ENCODE results near the gene WDR90. TPM values are rescaled to one million over a fixed set of nuclear protein-coding genes. Genes with fewer than 3 reads are reported as not detected.

The WDR90 gene
- polyA plus RNA-seq, 3 donors: 12.1 to 14.8 (median 13.7) TPM

DNA sequence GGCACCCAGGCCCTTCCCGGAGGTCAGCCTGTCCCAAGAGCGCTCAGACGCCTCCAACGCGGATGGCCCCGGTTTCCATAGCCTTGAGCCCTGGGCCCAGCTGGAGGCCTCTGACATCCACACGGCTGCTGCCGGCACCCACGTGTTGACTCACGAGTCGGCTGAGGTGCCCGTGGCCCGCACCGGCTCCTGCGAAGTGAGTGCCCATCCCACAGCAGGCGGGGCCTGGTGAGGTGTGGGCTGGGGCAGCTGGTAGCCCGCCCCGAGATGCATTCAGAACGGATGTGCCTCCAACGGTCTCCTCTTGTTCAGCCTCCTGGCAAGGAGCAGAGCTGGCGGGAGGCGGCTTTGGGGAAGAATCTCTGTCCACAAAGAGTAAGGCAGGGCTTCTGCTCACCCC lies 2.7 kb downstream of the WDR90 start:
- WGBS, 3 donors: 88 to 91% (median 90%) methylated on average over 21 to 22 of the region's 22 CpGs
- H3K27ac ChIP-seq (ENCODE audit: low read depth, low read length): no peak overlapping the region

- H3K27ac ChIP-seq (ENCODE audit: low read depth, low read length): no peak overlapping the region
- WGBS, 3 donors: 86 to 88% (median 88%) methylated on average over 28 of the region's 28 CpGs
These were observed 3.5 kb downstream of the WDR90 start for GRCh38 chr16:652454-653305.

GRCh38 chr16:654034-654433 lies 4.9 kb downstream of the WDR90 start:
- WGBS, 3 donors: 92 to 94% (median 93%) methylated on average over 11 to 12 of the region's 12 CpGs
- no peak overlapping the region for H3K27ac ChIP-seq (ENCODE audit: low read depth, low read length)

DNA sequence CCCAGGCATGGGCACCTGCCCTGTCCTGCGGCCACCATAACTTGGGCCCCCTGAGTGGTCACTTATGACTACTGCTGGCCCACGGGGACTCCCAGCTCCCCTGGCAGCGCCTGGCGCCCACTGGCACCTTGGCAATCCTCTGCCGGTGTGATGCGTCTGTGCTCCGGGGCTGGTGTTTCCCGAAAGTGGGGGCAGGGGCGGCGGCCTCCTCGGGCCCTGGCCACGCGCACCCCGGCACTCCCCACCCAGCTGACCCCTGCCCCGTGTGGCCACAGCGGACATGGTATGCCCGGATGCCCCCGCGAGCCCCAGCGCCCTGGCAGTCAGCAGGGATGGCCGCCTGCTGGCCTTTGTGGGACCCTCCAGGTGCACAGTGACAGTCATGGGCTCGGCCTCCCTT lies 8.3 kb downstream of the WDR90 start:
- H3K27ac ChIP-seq (ENCODE audit: low read depth, low read length): no peak overlapping the region
- 92 to 96% (median 95%) methylated on average over 17 to 22 of the region's 22 CpGs for WGBS, 3 donors

DNA sequence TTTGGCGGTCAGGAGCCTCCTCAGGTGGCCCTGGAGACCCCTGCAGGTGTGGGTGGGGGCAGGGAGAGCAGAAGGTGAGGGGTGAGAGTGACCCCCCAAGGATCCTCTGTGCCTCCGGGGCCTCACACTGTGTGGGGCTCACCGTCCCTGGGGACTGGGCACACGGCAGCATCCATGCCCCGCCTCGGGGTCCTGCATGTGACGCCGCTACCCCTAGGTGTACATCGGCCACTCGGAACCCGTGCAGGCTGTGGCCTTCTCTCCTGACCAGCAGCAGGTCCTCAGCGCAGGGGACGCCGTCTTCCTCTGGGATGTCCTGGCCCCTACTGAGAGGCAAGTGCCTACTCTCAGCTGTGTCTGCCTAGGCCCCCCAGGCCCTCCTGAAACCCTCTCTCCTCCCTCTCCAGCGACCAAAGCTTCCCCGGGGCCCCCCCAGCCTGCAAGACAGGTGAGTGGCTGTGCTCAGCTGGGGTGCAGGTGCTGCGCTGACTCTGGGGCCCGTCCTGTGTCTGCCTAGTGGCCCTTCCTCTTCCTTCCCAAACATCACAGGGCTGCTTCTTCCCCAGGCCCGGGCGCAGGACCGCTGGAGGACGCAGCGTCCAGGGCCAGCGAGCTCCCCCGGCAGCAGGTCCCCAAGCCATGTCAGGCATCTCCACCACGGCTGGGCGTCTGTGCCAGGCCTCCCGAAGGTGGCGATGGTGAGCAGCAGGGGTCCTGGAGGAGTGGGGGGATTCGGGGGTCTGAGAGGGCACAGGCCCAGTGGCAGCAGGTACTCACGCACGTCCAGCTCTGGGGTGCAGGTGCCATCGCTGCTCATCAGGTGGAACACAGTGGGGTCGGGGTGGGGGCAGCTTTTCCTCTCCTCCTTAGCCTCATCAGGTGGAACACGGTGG lies 9.8 kb downstream of the WDR90 start:
- WGBS, 3 donors: 91 to 95% (median 94%) methylated on average over 29 to 35 of the region's 35 CpGs
- no peak overlapping the region for H3K27ac ChIP-seq (ENCODE audit: low read depth, low read length)

DNA sequence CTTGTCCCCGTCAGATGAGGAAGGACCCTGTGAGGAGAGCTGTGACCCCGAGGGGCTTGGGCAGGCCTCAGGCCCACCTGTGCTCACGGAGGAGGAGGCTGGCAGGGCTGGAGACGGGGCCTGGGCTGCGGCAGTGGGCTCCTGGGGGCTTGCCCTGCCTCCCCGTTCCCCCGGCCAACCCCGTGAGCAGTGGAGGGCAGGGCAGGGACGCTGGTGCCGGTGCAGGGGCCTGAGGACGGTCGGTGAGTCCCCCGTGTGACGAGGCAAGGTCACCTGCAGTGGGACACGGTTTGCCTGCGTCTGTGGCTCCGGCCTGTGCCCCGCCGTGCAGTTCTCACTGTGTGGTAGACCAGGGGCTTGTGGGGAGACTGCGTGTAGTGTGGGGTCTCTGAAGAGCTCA lies 10.5 kb downstream of the WDR90 start:
- 89 to 91% (median 91%) methylated on average over 18 to 20 of the region's 20 CpGs for WGBS, 3 donors
- H3K27ac ChIP-seq (ENCODE audit: low read depth, low read length): no peak overlapping the region

DNA sequence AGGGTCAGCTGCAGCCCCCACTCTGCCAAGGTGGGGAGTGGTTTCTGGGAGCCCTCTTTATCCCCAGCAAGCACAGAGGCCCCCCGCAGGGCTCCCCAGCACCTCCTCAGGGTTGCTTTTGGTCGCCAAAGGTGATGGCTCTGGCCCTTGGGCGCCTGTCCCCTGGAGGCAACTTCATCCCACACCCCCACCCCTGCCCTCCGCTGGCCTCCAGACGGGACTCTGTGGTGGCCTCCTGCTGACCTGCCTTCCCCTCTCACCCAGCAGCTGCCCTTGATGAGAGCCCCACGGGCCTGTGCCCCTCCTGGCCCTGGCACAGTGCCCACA lies 10.9 kb downstream of the WDR90 start:
- 58 to 69% (median 62%) methylated on average over 6 of the region's 6 CpGs for WGBS, 3 donors
- H3K27ac ChIP-seq (ENCODE audit: low read depth, low read length): no peak overlapping the region

DNA sequence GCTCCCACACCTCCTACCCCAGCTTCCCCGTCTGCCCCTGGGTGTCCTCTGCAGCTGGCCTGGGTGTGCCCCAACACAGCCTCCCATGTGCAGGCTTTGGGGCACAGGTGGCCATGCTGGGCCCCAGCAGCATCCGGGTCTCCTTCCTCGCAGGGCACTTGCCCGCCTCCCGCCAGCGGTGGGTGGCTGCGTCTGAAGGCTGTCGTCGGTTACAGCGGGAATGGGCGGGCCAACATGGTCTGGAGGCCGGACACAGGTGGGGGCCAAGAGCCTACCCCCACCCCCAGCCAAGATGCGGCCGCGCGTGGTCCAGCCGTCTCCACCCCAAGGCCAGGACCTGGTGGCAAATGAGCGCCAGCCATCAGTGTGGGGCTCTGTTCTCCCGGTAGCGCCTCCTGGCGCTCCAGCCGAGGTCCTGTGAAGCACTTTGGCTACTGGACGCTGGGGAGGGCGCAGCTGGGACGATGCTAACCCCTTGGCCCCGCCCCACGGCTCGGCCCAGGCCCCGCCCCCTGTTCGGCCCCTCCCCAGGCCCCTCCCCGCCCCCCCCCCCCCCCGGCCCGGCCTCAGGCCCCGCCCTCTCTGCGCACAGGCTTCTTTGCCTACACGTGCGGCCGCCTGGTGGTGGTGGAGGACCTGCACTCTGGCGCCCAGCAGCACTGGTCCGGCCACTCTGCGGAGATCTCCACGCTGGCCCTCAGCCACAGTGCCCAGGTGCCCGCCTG lies 11.5 kb downstream of the WDR90 start:
- H3K27ac ChIP-seq (ENCODE audit: low read depth, low read length): no peak overlapping the region
- 9 to 26% (median 13%) methylated on average over 25 to 39 of the region's 43 CpGs for WGBS, 3 donors

GRCh38 chr16:661184-661821 lies 12.1 kb downstream of the WDR90 start:
- no peak overlapping the region for H3K27ac ChIP-seq (ENCODE audit: low read depth, low read length)
- WGBS, 3 donors: 38 to 70% (median 55%) methylated on average over 28 to 35 of the region's 35 CpGs

GRCh38 chr16:662095-662494 lies 12.9 kb downstream of the WDR90 start:
- no peak overlapping the region for H3K27ac ChIP-seq (ENCODE audit: low read depth, low read length)

DNA sequence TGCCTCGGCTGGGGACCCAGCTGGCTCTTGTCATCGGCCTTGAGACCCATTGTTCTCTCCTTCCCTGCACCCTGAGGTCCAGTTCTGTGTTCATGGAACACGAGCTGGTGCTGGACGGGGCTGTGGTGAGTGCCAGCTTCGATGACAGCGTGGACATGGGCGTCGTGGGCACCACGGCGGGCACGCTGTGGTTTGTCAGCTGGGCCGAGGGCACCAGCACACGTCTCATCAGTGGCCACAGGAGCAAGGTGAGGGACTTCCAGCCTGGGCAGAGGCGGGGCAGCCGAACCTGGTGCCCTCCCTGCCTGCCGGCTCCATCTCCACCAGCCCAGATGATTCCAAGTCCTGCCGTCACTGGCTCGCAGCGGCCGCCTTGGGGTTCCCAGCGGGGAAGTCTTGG lies 13.4 kb downstream of the WDR90 start:
- 94% methylated on average over 21 of the region's 21 CpGs for WGBS, 3 donors
- H3K27ac ChIP-seq (ENCODE audit: low read depth, low read length): no peak overlapping the region

More at GRCh38 chr16:662095-662494, 12.9 kb downstream of the WDR90 start:
- WGBS, 3 donors: 91 to 93% (median 93%) methylated on average over 19 of the region's 19 CpGs

DNA sequence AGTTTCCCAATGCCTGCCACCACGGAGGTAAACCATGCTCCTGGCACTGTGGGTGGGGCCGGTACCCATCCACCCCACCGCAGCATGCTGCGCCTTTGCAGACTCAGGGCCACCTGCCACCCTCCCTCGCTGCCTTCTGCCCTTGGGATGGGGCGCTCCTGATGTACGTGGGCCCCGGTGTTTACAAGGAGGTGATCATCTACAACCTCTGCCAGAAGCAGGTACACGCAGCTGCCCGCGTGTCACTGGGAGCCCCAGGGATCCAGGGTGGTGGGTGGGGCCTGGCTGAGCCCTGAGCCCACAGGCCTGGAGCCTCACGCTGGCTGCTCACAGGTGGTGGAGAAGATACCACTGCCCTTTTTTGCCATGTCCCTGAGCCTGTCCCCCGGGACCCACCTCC lies 17.4 kb downstream of the WDR90 start:
- 88 to 94% (median 90%) methylated on average over 13 of the region's 13 CpGs for WGBS, 3 donors
- no peak overlapping the region for H3K27ac ChIP-seq (ENCODE audit: low read depth, low read length)

DNA sequence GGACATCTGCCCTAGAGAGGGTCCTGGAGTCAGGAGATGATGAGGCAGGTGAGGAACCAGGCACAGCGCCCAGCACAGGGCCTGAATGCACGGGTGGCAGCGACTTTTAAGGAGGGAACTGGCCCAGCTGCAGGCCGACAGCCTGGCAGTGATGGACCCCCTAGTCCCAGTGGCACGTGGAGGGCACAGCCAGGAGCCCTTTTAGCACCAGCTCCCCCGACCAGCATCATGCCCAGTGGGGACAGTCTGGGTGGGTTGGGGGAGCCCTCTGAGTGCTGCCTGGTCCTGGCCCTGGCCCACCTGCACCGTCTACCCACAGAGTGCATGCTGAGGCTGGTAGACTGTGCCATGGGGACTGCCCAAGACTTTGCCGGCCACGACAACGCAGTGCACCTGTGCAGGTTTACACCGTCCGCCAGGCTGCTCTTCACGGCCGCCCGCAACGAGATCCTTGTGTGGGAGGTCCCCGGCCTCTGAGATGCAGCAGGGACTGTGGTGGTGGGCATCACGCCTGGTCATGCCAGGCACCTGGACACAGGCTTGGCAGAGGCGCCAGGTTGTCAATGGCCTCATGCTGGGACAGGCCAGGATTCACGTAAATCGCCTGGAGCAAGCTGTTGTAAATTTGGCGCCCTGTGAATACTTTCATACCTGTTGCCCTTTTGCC lies 18.1 kb downstream of the WDR90 start:
- no peak overlapping the region for H3K27ac ChIP-seq (ENCODE audit: low read depth, low read length)
- 83 to 85% (median 85%) methylated on average over 22 of the region's 22 CpGs for WGBS, 3 donors

DNA sequence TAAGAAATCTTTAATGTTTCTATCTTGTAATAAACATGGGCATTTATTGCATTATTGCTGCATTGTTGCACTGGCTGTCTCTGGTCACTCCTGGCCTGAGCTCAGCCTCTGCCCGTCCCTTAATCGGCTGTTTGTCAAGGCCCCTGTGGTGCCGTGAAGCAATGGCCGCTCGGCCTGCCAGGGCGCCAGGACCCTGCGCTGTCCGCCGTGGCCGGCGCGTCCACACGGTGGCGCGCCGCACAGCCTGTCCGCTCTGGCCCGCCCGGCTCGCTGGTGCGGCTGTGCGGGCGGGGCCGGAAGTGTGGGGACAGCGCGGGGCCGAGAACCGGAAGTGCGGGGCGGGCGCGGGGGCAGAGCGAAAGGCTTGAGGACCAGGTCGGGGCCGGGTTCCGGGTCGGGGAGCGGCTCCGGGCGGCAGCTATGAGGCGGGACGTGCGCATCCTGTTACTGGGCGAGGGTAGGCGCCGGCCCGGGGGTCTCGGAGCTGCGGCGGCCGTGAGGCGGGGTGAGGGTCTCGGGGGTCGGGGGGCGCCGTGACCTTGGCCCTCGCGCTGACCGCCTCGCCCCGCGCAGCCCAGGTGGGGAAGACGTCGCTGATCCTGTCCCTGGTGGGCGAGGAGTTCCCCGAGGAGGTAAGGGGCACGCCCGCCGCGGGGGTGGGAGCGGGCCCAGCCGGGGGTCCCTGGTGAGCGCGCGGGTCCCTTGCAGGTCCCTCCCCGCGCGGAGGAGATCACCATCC lies 18.8 kb downstream of the WDR90 start, which contains the start of gene RHOT2:
Gene RHOT2, plus strand, starts transcription at position 353 of the 739 bp plus-strand sequence. Its CDS starts 68 bp downstream, at position 421.
- WGBS, 3 donors: 0 to 1% (median 1%) methylated on average over 55 to 78 of the region's 78 CpGs
- no peak within 1 kb of the TSS for H3K27ac ChIP-seq (ENCODE audit: low read depth, low read length)

DNA sequence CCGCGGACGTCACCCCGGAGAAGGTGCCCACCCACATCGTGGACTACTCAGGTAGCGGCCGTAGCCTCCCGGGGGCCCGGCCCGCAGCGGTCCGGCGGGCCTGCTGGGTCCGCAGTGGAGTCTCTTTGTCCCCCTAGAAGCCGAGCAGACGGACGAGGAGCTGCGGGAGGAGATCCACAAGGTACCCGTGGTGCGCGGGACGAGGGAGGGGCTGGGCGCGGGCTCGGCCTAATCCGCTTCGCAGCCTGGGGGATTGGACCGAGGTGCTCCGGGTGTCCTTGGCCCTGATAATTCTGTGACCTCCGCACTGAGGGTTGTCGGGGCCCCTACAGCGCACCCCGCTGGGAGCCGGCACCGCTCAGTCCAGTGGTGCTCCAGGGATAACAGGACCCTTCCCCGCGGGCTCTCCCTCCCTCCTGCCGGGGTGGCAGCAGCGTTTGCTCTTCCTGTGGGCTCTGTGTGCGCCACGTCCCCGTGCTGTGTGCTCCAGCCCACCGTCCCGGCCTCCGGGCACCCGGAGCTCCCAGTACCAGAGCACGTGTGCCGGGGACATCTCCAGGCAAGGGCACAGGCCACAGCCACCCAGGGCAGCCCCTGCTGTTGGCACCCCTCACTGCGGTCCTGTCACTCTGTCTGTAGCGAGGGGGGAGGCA lies 19.5 kb downstream of the WDR90 start:
- no peak overlapping the region for H3K27ac ChIP-seq (ENCODE audit: low read depth, low read length)
- WGBS, 3 donors: 7 to 9% (median 8%) methylated on average over 45 to 50 of the region's 50 CpGs

DNA sequence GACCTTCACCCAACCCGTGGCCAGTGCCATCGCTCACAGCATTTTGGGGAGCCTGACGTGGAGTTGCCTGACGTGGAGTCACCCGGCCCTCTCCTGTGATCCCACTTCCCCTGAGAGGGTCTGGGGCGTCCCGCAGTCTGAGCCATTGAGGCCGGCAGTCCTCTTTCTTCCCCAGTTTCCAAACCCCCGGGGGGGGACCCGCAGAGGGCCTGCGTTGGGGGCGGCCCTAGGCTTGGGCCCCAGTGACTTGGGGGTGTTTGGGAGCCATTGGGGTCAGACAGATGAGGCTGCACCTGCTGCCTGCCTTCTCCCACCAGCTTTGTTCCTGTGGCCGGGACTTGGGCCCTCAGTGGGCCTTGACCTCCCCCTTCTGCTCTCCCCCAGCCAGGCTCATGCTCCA lies 20.5 kb downstream of the WDR90 start:
- WGBS, 3 donors: 91 to 97% (median 95%) methylated on average over 13 of the region's 13 CpGs
- no peak overlapping the region for H3K27ac ChIP-seq (ENCODE audit: low read depth, low read length)

Data from adipose tissue (tissue), 3 donors.